Karpas-422 (cell line): Measurements from ENCODE around the gene VAPB. TPM values are rescaled to one million over a fixed set of nuclear protein-coding genes. Genes with fewer than 3 reads are reported as not detected.

ENCODE experiments used
- total RNA-seq: library from RNA; depleted of rRNA; stranded (reverse); fragments of >200 nt; shearing (Covaris generic); gene quantifications from 2 replicates; pipeline ENCODE4 v1.2.3, GENCODE V29; 2014; ENCODE audit warnings: low replicate concordance; rRNA removed

The VAPB gene
- total RNA-seq, 1 experiment from 2014 or later = 12.8 TPM

Other genes with a start within 250 kb of the VAPB start
- gene ANKRD60, start 160.6 kb upstream of the VAPB start, total RNA-seq = not detected in 2 replicates
- gene RAB22A, start 79.5 kb upstream of the VAPB start, total RNA-seq = 10.8 and 11.8 TPM in 2 replicates
- not detected in 2 replicates for gene APCDD1L, start 126.2 kb downstream of the VAPB start, total RNA-seq